ENCODE measurements around the gene CHMP6. TPM values are rescaled to one million over a fixed set of nuclear protein-coding genes. Genes with fewer than 3 reads are reported as not detected.

The CHMP6 gene
- polyA plus RNA-seq, 6 donors from 2014 or later, result 38.8 to 51.8 (median 43.5) TPM

GRCh38 chr17:80996422-80997305 is 5.0 kb downstream of the CHMP6 start:
- Mint-ChIP-seq H3K27me3 (peaks cover 0 to 6% (median 0%) of the 10 kb centered on the region in 3 donors), H3K27ac (no peak overlapping the region), H3K4me3 (no peak overlapping the region), H3K9me3 (no peaks in the 10 kb centered on the region), H3K4me1 (peaks cover 4 to 23% (median 16%) of the 10 kb centered on the region in 3 donors), H3K36me3 (no peaks in the 10 kb centered on the region)
- no peak for DNase-seq
- no peak for ATAC-seq (ENCODE audit: low read depth in 2 of 2)

GRCh38 chr17:80997424-80998117 is 5.9 kb downstream of the CHMP6 start:
- ATAC-seq (ENCODE audit: low read depth in 2 of 2) (no peak), DNase-seq (no peak)
- no peaks in the 10 kb centered on the region for H3K9me3 Mint-ChIP-seq
- H3K4me3 Mint-ChIP-seq, result no peak overlapping the region
- peaks cover 0 to 8% (median 5%) of the 10 kb centered on the region in 3 donors for H3K27me3 Mint-ChIP-seq
- H3K36me3 Mint-ChIP-seq, result no peaks in the 10 kb centered on the region
- H3K27ac Mint-ChIP-seq, result no peak overlapping the region
- H3K4me1 Mint-ChIP-seq, result peaks cover 6 to 28% (median 15%) of the 10 kb centered on the region in 3 donors

DNA sequence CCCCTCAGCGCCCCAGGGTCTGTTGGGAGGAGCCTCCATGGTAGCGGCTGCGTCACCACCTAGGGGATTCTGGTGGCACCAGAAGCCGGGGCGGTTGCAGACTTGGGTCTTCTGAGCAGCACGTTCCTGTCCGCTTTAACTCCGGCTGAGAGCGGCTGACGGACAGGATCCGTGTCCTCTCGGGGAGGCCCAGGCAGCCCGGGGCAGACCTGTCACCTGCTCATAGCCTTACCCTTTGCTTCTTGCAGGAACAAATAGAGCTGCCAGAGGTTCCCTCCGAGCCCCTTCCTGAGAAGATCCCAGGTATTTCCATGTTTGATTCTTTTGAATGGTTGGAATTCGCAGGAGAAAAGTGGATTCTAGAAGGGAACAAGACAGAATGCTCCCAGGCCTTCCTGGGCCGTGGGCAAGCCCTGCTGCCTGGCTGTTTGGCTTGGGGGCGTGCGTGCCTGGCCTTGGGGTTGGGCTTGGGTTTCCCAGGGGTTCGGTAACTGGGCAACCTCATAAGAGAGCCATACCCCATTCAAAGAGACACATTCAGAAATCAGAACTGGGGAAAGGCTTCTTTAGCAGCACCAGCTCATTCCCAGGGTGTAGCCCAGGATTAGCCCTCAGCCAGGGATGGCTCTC is 6.6 kb downstream of the CHMP6 start:
- H3K27ac Mint-ChIP-seq, result no peak overlapping the region
- H3K9me3 Mint-ChIP-seq, result no peaks in the 10 kb centered on the region
- H3K4me1 Mint-ChIP-seq, result peaks cover 4 to 23% (median 11%) of the 10 kb centered on the region in 3 donors
- peak overlapping the region in 1 of 8 donors; percentile 44 for H3K4me3 Mint-ChIP-seq
- peaks cover 0 to 11% (median 7%) of the 10 kb centered on the region in 3 donors for H3K27me3 Mint-ChIP-seq
- DNase-seq (no peak), ATAC-seq (ENCODE audit: low read depth in 2 of 2) (no peak)
- H3K36me3 Mint-ChIP-seq, result no peaks in the 10 kb centered on the region

GRCh38 chr17:80998748-80999535 is 7.3 kb downstream of the CHMP6 start:
- Mint-ChIP-seq H3K9me3 (no peaks in the 10 kb centered on the region), H3K27me3 (peaks cover 0 to 18% (median 13%) of the 10 kb centered on the region in 3 donors), H3K4me3 (peak overlapping the region in 1 of 8 donors; percentile 44), H3K27ac (no peak overlapping the region), H3K4me1 (peaks cover 9 to 18% (median 12%) of the 10 kb centered on the region in 3 donors), H3K36me3 (no peaks in the 10 kb centered on the region)
- DNase-seq, result no peak
- ATAC-seq (ENCODE audit: low read depth in 2 of 2), result no peak

DNA sequence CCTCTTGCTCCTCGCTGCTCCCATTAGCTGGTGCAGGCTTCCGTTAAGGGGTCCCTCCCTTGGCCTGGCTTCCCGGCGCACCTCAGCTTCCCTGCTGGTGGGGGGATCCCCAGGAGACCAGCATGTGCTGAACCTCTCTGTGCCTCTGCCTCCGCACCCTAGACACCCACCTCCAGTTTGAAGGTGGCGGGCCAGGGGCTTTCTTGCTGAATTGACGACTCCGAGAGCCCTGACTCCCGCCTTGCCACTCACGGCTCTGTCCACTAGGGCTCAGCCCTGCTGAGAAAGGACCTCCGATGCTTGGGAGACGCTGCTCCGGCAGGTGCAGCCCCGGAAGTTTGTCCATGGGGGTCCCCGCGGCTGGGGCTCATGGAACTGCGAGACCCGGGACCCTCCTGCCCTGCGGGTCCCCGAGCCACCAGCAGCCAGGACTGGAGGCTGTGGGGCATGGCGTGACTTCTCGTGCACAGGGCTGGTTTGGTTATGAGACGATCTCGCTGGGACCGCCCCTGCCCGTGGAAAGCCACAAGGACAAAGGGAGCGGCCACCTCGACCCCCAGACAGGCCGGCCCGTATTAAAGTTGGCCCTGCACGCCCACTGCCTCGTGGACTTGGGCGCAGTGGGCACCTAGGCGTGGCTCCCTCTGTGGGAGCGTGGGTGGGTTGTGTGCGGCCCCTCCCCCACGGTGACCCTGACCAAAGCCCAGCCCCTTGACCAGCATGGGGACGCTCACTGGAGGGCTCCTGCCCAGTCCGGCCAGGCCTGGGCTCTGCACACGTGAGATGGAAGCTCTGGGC is 8.1 kb downstream of the CHMP6 start:
- H3K9me3 Mint-ChIP-seq, result no peaks in the 10 kb centered on the region
- DNase-seq (no peak), ATAC-seq (ENCODE audit: low read depth in 2 of 2) (no peak)
- no peak overlapping the region for H3K27ac Mint-ChIP-seq
- peaks cover 12 to 22% (median 15%) of the 10 kb centered on the region in 3 donors for H3K4me1 Mint-ChIP-seq
- peaks cover 0 to 3% of the 10 kb centered on the region in 2 donors for H3K36me3 Mint-ChIP-seq
- H3K27me3 Mint-ChIP-seq, result peaks cover 4 to 22% (median 17%) of the 10 kb centered on the region in 3 donors
- no peak overlapping the region for H3K4me3 Mint-ChIP-seq

- H3K27me3 Mint-ChIP-seq, result peaks cover 9 to 26% (median 20%) of the 10 kb centered on the region in 3 donors
- DNase-seq (no peak), ATAC-seq (ENCODE audit: low read depth in 2 of 2) (no peak)
- H3K4me3 Mint-ChIP-seq, result no peak overlapping the region
- H3K27ac Mint-ChIP-seq, result no peak overlapping the region
- peaks cover 15 to 25% (median 18%) of the 10 kb centered on the region in 3 donors for H3K4me1 Mint-ChIP-seq
- H3K9me3 Mint-ChIP-seq, result no peaks in the 10 kb centered on the region
- peaks cover 0 to 7% of the 10 kb centered on the region in 2 donors for H3K36me3 Mint-ChIP-seq
Observed at GRCh38 chr17:81000334-81000630, 8.6 kb downstream of the CHMP6 start.

DNA sequence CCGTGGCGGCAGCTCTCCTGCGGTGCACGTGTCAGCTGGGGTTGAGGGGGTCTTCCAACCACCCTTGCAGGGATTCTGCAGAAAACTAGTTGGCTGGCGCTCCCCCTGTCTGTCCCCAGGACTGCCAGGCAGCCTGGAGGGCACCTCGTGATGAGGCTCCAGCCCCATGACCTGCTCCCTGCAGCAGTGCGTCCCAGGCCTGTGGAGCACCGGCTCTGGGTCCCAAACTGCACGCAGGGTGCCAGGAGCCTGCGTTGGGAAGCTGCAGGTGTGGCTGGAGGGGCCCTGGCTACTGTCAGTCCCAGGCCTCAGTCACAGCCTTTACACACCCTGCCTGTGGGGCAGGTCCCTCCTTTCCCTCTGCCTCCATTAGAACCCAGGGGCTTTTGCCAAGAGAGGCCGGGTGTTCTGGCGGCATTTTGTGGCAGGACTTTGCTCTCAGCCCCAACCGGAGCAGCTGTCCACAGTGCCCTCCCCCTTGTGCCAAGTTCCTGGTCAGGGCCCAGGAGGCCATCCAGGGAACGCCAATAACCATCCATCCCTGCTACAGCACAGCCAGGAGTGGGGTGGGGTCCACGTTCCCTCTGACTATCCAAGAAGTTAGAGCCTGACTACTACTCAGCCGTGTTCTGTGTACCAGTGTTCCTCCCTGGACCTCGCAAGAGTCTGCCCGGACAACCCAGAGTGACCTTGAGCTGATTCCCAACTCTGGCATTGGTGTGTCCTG is 9.2 kb downstream of the CHMP6 start:
- Mint-ChIP-seq H3K27me3 (peaks cover 9 to 26% (median 20%) of the 10 kb centered on the region in 3 donors), H3K9me3 (no peaks in the 10 kb centered on the region), H3K27ac (no peak overlapping the region), H3K36me3 (peaks cover 0 to 7% of the 10 kb centered on the region in 2 donors), H3K4me3 (no peak overlapping the region), H3K4me1 (peaks cover 15 to 25% (median 18%) of the 10 kb centered on the region in 3 donors)
- ATAC-seq (ENCODE audit: low read depth in 2 of 2) (no peak), DNase-seq (no peak)

DNA sequence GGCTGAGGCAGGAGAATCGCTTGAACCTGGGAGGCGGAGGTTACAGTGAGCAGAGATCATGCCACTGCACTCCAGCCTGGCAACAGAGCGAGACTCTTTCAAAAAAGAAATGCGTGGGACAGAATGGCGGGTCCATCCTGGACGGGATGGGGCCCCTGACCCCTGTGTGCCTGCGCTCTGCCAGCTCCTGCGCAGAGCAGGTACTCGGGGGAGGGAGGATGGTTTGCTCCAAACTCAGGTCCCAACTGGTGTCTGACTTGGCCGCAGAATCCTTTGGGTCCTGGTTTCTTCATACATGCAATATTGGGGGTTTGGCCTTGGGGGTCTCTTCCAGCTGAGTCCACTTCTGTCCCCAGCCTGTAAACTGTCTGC is 10.4 kb downstream of the CHMP6 start:
- Mint-ChIP-seq H3K4me1 (peaks cover 15 to 25% (median 16%) of the 10 kb centered on the region in 3 donors), H3K27me3 (peaks cover 9 to 32% (median 28%) of the 10 kb centered on the region in 3 donors), H3K27ac (no peak overlapping the region), H3K36me3 (peaks cover 0 to 7% of the 10 kb centered on the region in 2 donors), H3K9me3 (no peaks in the 10 kb centered on the region), H3K4me3 (peak overlapping the region in 1 of 8 donors; percentile 61)
- DNase-seq (no peak), ATAC-seq (ENCODE audit: low read depth in 2 of 2) (no peak)

DNA sequence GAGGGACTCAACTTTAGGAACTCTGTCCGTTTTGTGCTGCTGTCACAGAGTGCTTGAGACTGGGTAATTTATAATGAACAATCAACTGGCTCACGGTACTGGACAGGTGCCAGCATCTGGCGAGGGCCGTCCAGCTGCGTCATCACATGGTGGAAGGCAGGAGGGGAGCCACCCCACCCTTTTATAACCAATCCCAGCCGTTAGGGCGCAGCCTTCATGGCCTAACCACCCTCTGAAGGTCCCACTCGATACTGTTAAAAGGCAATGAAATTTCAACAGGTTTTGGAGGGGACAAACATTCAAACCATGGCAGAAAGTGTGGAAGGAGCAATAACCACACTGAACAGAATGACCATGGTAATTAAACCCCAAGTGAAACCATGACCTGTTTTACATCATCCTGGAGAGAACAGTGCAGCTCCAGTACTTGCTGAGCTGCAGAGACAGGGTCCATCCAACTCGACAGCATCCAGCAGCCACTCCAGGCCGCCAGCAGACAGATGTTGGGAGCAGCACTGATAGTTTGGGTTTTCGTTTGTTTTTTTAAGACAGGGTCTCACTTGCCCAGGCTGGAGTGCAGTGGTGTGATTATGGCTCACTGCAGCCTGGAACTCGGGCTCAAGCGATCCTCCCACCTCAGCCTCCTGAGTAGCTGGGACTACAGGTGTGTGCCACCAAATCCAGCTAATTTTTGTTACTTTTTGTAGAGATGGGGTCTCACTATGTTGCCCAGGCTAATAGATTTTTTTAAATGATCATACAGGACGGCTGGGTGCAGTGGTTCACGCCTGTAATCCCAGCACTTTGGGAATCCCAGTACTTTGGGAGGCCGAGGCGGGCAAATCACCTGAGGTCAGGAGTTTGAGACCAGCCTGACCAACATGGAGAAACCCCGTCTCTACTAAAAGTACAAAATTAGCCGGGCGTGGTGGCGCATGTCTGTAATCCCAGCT is 11.0 kb downstream of the CHMP6 start:
- no peak for ATAC-seq (ENCODE audit: low read depth in 2 of 2)
- peaks cover 0 to 7% of the 10 kb centered on the region in 2 donors for H3K36me3 Mint-ChIP-seq
- H3K9me3 Mint-ChIP-seq, result no peaks in the 10 kb centered on the region
- peaks cover 15 to 25% (median 16%) of the 10 kb centered on the region in 3 donors for H3K4me1 Mint-ChIP-seq
- peak overlapping the region in 7 of 8 donors; percentile 12 to 87 (median 61) for H3K4me3 Mint-ChIP-seq
- no peak for DNase-seq
- peaks cover 9 to 32% (median 28%) of the 10 kb centered on the region in 3 donors for H3K27me3 Mint-ChIP-seq
- H3K27ac Mint-ChIP-seq, result no peak overlapping the region

DNA sequence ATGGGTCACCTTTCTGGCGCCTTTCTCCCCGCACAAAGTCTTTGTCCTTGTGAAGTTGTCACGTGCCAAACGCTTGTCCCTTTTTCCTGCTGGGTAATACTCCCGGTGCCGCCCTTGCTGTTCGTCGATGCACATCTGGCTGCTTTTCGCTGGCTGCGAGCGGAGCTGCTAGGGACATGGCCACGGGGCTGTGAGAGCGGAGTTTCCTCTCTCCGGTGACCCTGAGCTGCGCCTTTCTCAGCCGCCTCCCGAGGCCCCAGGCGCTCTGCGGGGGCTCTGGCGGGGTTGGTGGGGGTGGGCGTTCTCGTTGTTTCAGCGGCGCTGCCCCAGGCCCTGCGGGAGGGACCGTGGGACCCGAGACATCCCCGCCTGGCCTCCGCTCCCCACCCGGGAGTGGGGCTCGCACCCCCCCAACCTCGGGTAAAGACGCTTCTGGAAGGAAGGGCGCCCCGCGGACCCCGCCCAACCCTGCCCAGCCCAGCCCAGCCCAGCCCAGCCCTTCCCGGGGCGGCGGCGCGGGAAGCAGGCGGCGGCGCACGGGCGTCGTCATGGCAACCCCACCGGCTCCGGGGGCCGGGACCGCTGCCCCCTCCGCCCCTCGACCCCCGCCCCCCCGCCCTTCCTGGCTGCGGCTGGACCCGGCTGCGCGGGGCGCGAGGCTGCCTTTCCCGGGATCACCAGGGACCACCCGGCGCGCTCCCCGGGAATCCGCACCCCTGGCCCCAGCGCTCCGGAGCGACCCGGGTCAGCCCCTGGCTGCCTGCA is 12.3 kb downstream of the CHMP6 start:
- peak overlapping the region in 7 of 8 donors; percentile 15 to 87 (median 61) for H3K4me3 Mint-ChIP-seq
- H3K27me3 Mint-ChIP-seq, result peaks cover 9 to 32% (median 28%) of the 10 kb centered on the region in 3 donors
- peaks cover 15 to 21% (median 16%) of the 10 kb centered on the region in 3 donors for H3K4me1 Mint-ChIP-seq
- DNase-seq, result no peak
- H3K27ac Mint-ChIP-seq, result no peak overlapping the region
- H3K36me3 Mint-ChIP-seq, result peaks cover 0 to 7% of the 10 kb centered on the region in 2 donors
- ATAC-seq (ENCODE audit: low read depth in 2 of 2), result peak in 1 of 2 donors; percentile 28
- no peaks in the 10 kb centered on the region for H3K9me3 Mint-ChIP-seq

Measured in naive B cell (primary cell).